IMR-90 (cell line): ENCODE measurements around the gene RPL36. TPM values are rescaled to one million over a fixed set of nuclear protein-coding genes. Genes with fewer than 3 reads are reported as not detected.

Experiments used
- ATAC-seq: fragments of 200-7000 bp; cut with Tn5 transposase; 2 replicates; pipeline ENCODE4 v1.9.1; 2020; ENCODE audit warnings: low read depth, mild to moderate bottlenecking, moderate library complexity
- BruUV-seq: library from RNA; stranded (reverse); fragments of 400-500 nt; replicated peaks from 2 replicates; lab custom pipeline; 2021; lab: Mats Ljungman, UMichigan
- CTCF ChIA-PET: fragments of 300-600 bp; formaldehyde crosslinking; extraction: SDS; loops from one replicate; lab custom pipeline; 2021; ENCODE audit warnings: antibody characterized with exemption; lab: Yijun Ruan, JAX
- POLR2A ChIA-PET: fragments of 300-600 bp; sonication (Branson Sonifier 250); formaldehyde crosslinking; loops from one replicate; lab custom pipeline; 2022; ENCODE audit warnings: antibody characterized with exemption; ENCODE audit not compliant: unreplicated experiment; lab: Charles Lee
- DNase-seq: peaks from one replicate; pipeline ENCODE4 v3.0.0; 2013
- H2AFZ ChIP-seq: replicated peaks from 2 replicates; pipeline ENCODE3; 2013; ENCODE audit warnings: low read length, mild to moderate bottlenecking; ENCODE audit not compliant: poor library complexity
- H2AK5ac ChIP-seq: 2 replicates; pipeline ENCODE4 v1.6.1; 2013; ENCODE audit warnings: low read depth, low read length, inconsistent platforms
- H2AK9ac ChIP-seq: replicated peaks from 2 replicates; pipeline ENCODE3; 2013; ENCODE audit warnings: mild to moderate bottlenecking, low read depth, low read length, moderate library complexity; ENCODE audit not compliant: poor library complexity
- H2BK120ac ChIP-seq: 2 replicates; pipeline ENCODE4 v1.6.1; 2013; ENCODE audit warnings: low read depth, low read length, inconsistent platforms
- H2BK15ac ChIP-seq: 3 replicates; pipeline ENCODE4 v1.6.1; 2013; ENCODE audit warnings: low read depth, low read length, inconsistent platforms
- H2BK20ac ChIP-seq: 2 replicates; pipeline ENCODE4 v1.6.1; 2013; ENCODE audit warnings: low read depth, mild to moderate bottlenecking, inconsistent platforms, low read length, moderate library complexity
- H2BK5ac ChIP-seq: 2 replicates; pipeline ENCODE4 v1.6.1; 2013; ENCODE audit warnings: mild to moderate bottlenecking, low read depth, low read length, inconsistent platforms; ENCODE audit not compliant: poor library complexity, severe bottlenecking
- H3K14ac ChIP-seq: replicated peaks from 2 replicates; pipeline ENCODE4 v1.6.1; 2013; ENCODE audit warnings: low read depth, low read length, inconsistent platforms
- H3K18ac ChIP-seq: 2 replicates; pipeline ENCODE4 v1.6.1; 2013; ENCODE audit warnings: low read depth, low read length, control low read depth
- H3K23ac ChIP-seq: 2 replicates; pipeline ENCODE4 v1.6.1; 2013; ENCODE audit warnings: low read depth, low read length, inconsistent platforms
- H3K27ac ChIP-seq: 2 replicates; pipeline ENCODE4 v1.5.1; 2013; ENCODE audit warnings: mild to moderate bottlenecking, control low read depth, low read length; ENCODE audit not compliant: insufficient read depth
- H3K27me3 ChIP-seq: 2 replicates; pipeline ENCODE4 v1.6.1; 2013; ENCODE audit warnings: low read length; ENCODE audit not compliant: control insufficient read depth, insufficient read depth
- H3K36me3 ChIP-seq: 2 replicates; pipeline ENCODE4 v1.6.1; 2013; ENCODE audit warnings: low read length, mixed read lengths; ENCODE audit not compliant: control insufficient read depth, insufficient read depth
- H3K4ac ChIP-seq: 2 replicates; pipeline ENCODE4 v1.6.1; 2013; ENCODE audit warnings: low read depth, low read length, inconsistent platforms
- H3K4me1 ChIP-seq: 2 replicates; pipeline ENCODE4 v1.6.1; 2013; ENCODE audit warnings: low read length, mixed read lengths; ENCODE audit not compliant: control insufficient read depth, insufficient read depth
- H3K4me2 ChIP-seq: 2 replicates; pipeline ENCODE4 v1.6.1; 2013; ENCODE audit warnings: low read depth, mild to moderate bottlenecking, control low read depth, low read length, moderate library complexity
- H3K4me3 ChIP-seq: 2 replicates; pipeline ENCODE4 v1.5.1; 2013; ENCODE audit warnings: low read depth, mild to moderate bottlenecking, control low read depth, low read length, moderate library complexity; ENCODE audit not compliant: insufficient read depth
- H3K56ac ChIP-seq: 2 replicates; pipeline ENCODE4 v1.6.1; 2013; ENCODE audit warnings: low read length, inconsistent platforms; ENCODE audit not compliant: insufficient read depth; ENCODE audit errors: extremely low read depth
- H3K79me1 ChIP-seq, 2 experiments: 2 replicates each; pipeline ENCODE4 v1.6.1; 2013; ENCODE audit warnings: low read length in 2 of 2, inconsistent platforms in 1 of 2, low read depth in 1 of 2
- H3K9ac ChIP-seq: 2 replicates; pipeline ENCODE4 v1.6.1; 2013; ENCODE audit warnings: low read depth, low read length, control low read depth
- H3K9me1 ChIP-seq: 2 replicates; pipeline ENCODE4 v1.6.1; 2013; ENCODE audit warnings: low read length, inconsistent platforms; ENCODE audit not compliant: insufficient read depth
- H3K9me3 ChIP-seq: 2 replicates; pipeline ENCODE4 v1.6.1; 2013; ENCODE audit warnings: low read length; ENCODE audit not compliant: control insufficient read depth, insufficient read depth
- H4K20me1 ChIP-seq: 2 replicates; pipeline ENCODE4 v1.6.1; 2013; ENCODE audit warnings: low read length, inconsistent platforms; ENCODE audit not compliant: insufficient read depth
- H4K5ac ChIP-seq: 2 replicates; pipeline ENCODE4 v1.6.1; 2013; ENCODE audit warnings: mild to moderate bottlenecking, low read depth, low read length, control low read depth
- H4K8ac ChIP-seq, 2 experiments: 2 replicates each; pipeline ENCODE4 v1.6.1; 2013; ENCODE audit warnings: low read depth in 2 of 2, low read length in 2 of 2, control low read depth in 1 of 2, inconsistent platforms in 1 of 2
- H4K91ac ChIP-seq: 2 replicates; pipeline ENCODE4 v1.6.1; 2013; ENCODE audit warnings: low read depth, low read length, inconsistent platforms; ENCODE audit not compliant: insufficient read depth
- POLR2A ChIP-seq: IDR thresholded peaks from 2 replicates; pipeline ENCODE4 v1.6.1; 2012; ENCODE audit warnings: mild to moderate bottlenecking, low read depth, low read length
- RCOR1 ChIP-seq: IDR thresholded peaks from 2 replicates; pipeline ENCODE4 v1.6.1; 2012; ENCODE audit warnings: mild to moderate bottlenecking, low read length, improper control_type of control experiment; ENCODE audit not compliant: insufficient replicate concordance
- WGBS, 2 experiments: methylation state at CpG; one replicate each; pipeline versions ENCODE4 v1.1.5 to v1.1.7; 2013; ENCODE audit warnings: missing lambda C conversion rate in 2 of 2; ENCODE audit not compliant: insufficient read length in 1 of 2; ENCODE audit errors: extremely low coverage in 2 of 2; 5-methylcytosine and 5-hydroxymethylcytosine counted together
- dilution Hi-C: fragments of 300-500 bp; cut with HindIII; formaldehyde crosslinking; loops from one replicate; pipeline ENCODE4 v1.14.3; 2018; ENCODE audit warnings: low sequenced_read_pairs; ENCODE audit not compliant: unreplicated experiment
- in situ Hi-C: fragments of 300-500 bp; cut with MboI; formaldehyde crosslinking; loops from 3 replicates; pipeline ENCODE4 v1.14.3; 2019; ENCODE audit warnings: low sequenced_read_pairs, inconsistent platforms, mixed read lengths
- intact Hi-C: fragments of 100-400 bp; cut with micrococcal nuclease; formaldehyde crosslinking; loops from 2 replicates; pipeline ENCODE4 v1.10.0; 2022
- polyA plus RNA-seq, 3 experiments: library from polyadenylated mRNA; depleted of rRNA; stranded (reverse); fragments of >200 nt; gene quantifications; 2 replicates each; pipeline ENCODE4 v1.2.3, GENCODE V29; 2012; ENCODE audit warnings: low replicate concordance in 1 of 3
- total RNA-seq: library from RNA; depleted of rRNA; stranded (reverse); fragments of >200 nt; gene quantifications from 2 replicates; pipeline ENCODE4 v1.2.3, GENCODE V29; 2012

RPL36 gene
- total and polyA plus RNA-seq, 2 of the 4 experiments (the other 2 are of a cell fraction) = 232 to 757 TPM

- DNase-seq = no peak
- Histone ChIP-seq H2BK15ac (no peak overlapping the region), H3K9me3 (no peaks in the 10 kb centered on the region), H4K8ac (no peak overlapping the region), H3K14ac (no peak overlapping the region), H4K20me1 (peaks cover 64% of the 10 kb centered on the region), H3K4ac (no peak overlapping the region), H3K27ac (no peak overlapping the region), H2BK120ac (no peak overlapping the region), H3K36me3 (peaks cover 73% of the 10 kb centered on the region), H3K4me3 (no peak overlapping the region), H2BK20ac (no peak overlapping the region), H3K23ac (no peak overlapping the region), H2AK9ac (peak overlapping the region; percentile 70), H3K4me2 (no peak overlapping the region), H3K9me1 (peaks cover 4% of the 10 kb centered on the region; the same call in 1 of the 2 replicates), H3K9ac (no peak overlapping the region), H2AK5ac (no peak overlapping the region), H3K27me3 (no peaks in the 10 kb centered on the region), H2BK5ac (no peak overlapping the region), H3K18ac (no peak overlapping the region), H3K56ac (no peak overlapping the region), H2AFZ (peak overlapping the region; percentile 23), H4K5ac (no peak overlapping the region), H4K91ac (no peak overlapping the region), H3K79me1 (peaks cover 8 to 70% of the 10 kb centered on the region in 2 experiments; a peak in 3 of 4 replicates), H3K4me1 (no peaks in the 10 kb centered on the region; the same call in 1 of the 2 replicates)
- in situ Hi-C loops = no loop called here
- dilution Hi-C loops = no loop called here
- intact Hi-C loops = no loop called here
- TF ChIP-seq RCOR1 = no peak
- TF ChIP-seq POLR2A = peak; percentile 9; the same call in 1 of the 2 replicates
- CTCF ChIA-PET = no interaction called here
- no TSS peak for BruUV-seq
- 82% methylated on average over 13 of the region's 25 CpGs; no CpG with 5 or more reads in 1 of the 2 experiments for WGBS, 2 experiments
- POLR2A ChIA-PET = no interaction called here
- no peak for ATAC-seq
Measured at GRCh38 chr19:5697022-5697889, 7.2 kb downstream of the RPL36 start.
